Vagina (tissue), 2 donors: ENCODE measurements around the gene PDE9A. TPM values are rescaled to one million over a fixed set of nuclear protein-coding genes. Genes with fewer than 3 reads are reported as not detected.
"Not testable (repeated sequence)": the region's sequence is repeated elsewhere in the genome, so short reads cannot be mapped to it uniquely, and the experiment has no call there.

Experiments used
- DNase-seq, 2 donors: peaks; one replicate each; pipeline ENCODE4 v3.0.0-alpha.2; 2017; ENCODE audit errors: extremely low spot score in 2 of 2
- H3K27ac ChIP-seq: fragments of 200-600 bp; sonication (generic); one replicate; pipeline ENCODE4 v1.5.1; 2019
- H3K27me3 ChIP-seq: fragments of 200-600 bp; sonication (generic); one replicate; pipeline ENCODE4 v1.5.1; 2019
- H3K36me3 ChIP-seq, 2 donors: fragments of 200-600 bp; sonication (generic); one replicate each; pipeline ENCODE4 v1.5.1; 2017 to 2019
- H3K4me1 ChIP-seq: fragments of 200-600 bp; sonication (generic); one replicate; pipeline ENCODE4 v1.5.1; 2019
- H3K4me3 ChIP-seq, 2 donors: fragments of 200-600 bp; sonication (generic); 1 replicate in 1 of 2; 2 replicates in 1 of 2; pipeline ENCODE4 v1.5.1; 2016 to 2019
- H3K9me3 ChIP-seq: fragments of 200-600 bp; sonication (generic); one replicate; pipeline ENCODE4 v1.5.1; 2019
- CTCF ChIP-seq, 3 experiments: fragments of 450-650 bp in 2 of 3; fragments of 200-600 bp in 1 of 3; sonication (generic) in 1 of 3; IDR thresholded peaks; one replicate each; pipeline ENCODE4 v1.5.1; 2017 to 2019; ENCODE audit warnings: antibody characterized with exemption in 3 of 3, mild to moderate bottlenecking in 2 of 3, moderate library complexity in 2 of 3
- POLR2A ChIP-seq, 2 donors: fragments of 450-650 bp; IDR thresholded peaks; one replicate each; pipeline ENCODE4 v1.6.1; 2017; ENCODE audit warnings: antibody characterized with exemption in 2 of 2, mild to moderate bottlenecking in 2 of 2, moderate library complexity in 2 of 2
- POLR2AphosphoS5 ChIP-seq, 2 donors: sonication (generic); formaldehyde crosslinking; IDR thresholded peaks; one replicate each; pipeline ENCODE4 v1.9.0; 2017; ENCODE audit warnings: antibody characterized with exemption in 2 of 2, mild to moderate bottlenecking in 2 of 2, low read depth in 1 of 2; ENCODE audit not compliant: insufficient read depth in 1 of 2
- intact Hi-C: fragments of 100-400 bp; cut with DNase I; formaldehyde crosslinking; loops from one replicate; pipeline ENCODE4 v1.15.1; 2023
- total RNA-seq: library from RNA; depleted of rRNA; stranded (reverse); fragments of >200 nt; gene quantifications from one replicate; pipeline ENCODE4 v1.2.3, GENCODE V29; 2016

Gene PDE9A
- total RNA-seq, 1 donor from 2014 or later = 9.6 TPM

- Histone ChIP-seq H3K4me3 (no peak overlapping the region), H3K27me3 (no peaks in the 10 kb centered on the region), H3K9me3 (no peaks in the 10 kb centered on the region), H3K4me1 (no peaks in the 10 kb centered on the region), H3K27ac (no peak overlapping the region), H3K36me3 (no peaks in the 10 kb centered on the region)
- no peak for DNase-seq
- intact Hi-C loops = no loop called here
- TF ChIP-seq POLR2A (IDR thresholded peaks at IDR 0.05) = no peak
- TF ChIP-seq POLR2AphosphoS5 (IDR thresholded peaks at IDR 0.05; ENCODE audit: insufficient read depth in 1 of 2, low read depth in 1 of 2) = no peak
- TF ChIP-seq CTCF (IDR thresholded peaks at IDR 0.05) = no peak
Measured at GRCh38 chr21:42623694-42624093, 29.7 kb upstream of the PDE9A start.

GRCh38 chr21:42624095-42624790 is 29.2 kb upstream of the PDE9A start:
- H3K36me3 ChIP-seq = no peaks in the 10 kb centered on the region
- H3K9me3 ChIP-seq = no peaks in the 10 kb centered on the region
- H3K27me3 ChIP-seq = no peaks in the 10 kb centered on the region
- no peak for TF ChIP-seq CTCF (IDR thresholded peaks at IDR 0.05)
- no peak for TF ChIP-seq POLR2AphosphoS5 (IDR thresholded peaks at IDR 0.05; ENCODE audit: insufficient read depth in 1 of 2, low read depth in 1 of 2)
- TF ChIP-seq POLR2A (IDR thresholded peaks at IDR 0.05) = no peak
- no peak overlapping the region for H3K27ac ChIP-seq
- no peak overlapping the region for H3K4me3 ChIP-seq
- intact Hi-C loops = no loop called here
- no peak for DNase-seq
- no peaks in the 10 kb centered on the region for H3K4me1 ChIP-seq

- intact Hi-C loops = no loop called here
- Histone ChIP-seq H3K4me3 (no peak overlapping the region), H3K4me1 (no peaks in the 10 kb centered on the region), H3K9me3 (no peaks in the 10 kb centered on the region), H3K27ac (no peak overlapping the region), H3K36me3 (no peaks in the 10 kb centered on the region), H3K27me3 (no peaks in the 10 kb centered on the region)
- DNase-seq = no peak
- TF ChIP-seq POLR2A (IDR thresholded peaks at IDR 0.05) (no peak), CTCF (IDR thresholded peaks at IDR 0.05) (no peak), POLR2AphosphoS5 (IDR thresholded peaks at IDR 0.05; ENCODE audit: insufficient read depth in 1 of 2, low read depth in 1 of 2) (no peak)
Measured at GRCh38 chr21:42624936-42625335, 28.5 kb upstream of the PDE9A start.

- Histone ChIP-seq H3K27ac (no peak overlapping the region), H3K4me3 (no peak overlapping the region), H3K9me3 (no peaks in the 10 kb centered on the region), H3K36me3 (no peaks in the 10 kb centered on the region), H3K27me3 (no peaks in the 10 kb centered on the region), H3K4me1 (no peaks in the 10 kb centered on the region)
- intact Hi-C loops = no loop called here
- no peak for DNase-seq
- no peak for TF ChIP-seq POLR2A (IDR thresholded peaks at IDR 0.05)
- TF ChIP-seq POLR2AphosphoS5 (IDR thresholded peaks at IDR 0.05; ENCODE audit: insufficient read depth in 1 of 2, low read depth in 1 of 2) = no peak
- no peak for TF ChIP-seq CTCF (IDR thresholded peaks at IDR 0.05)
Measured at GRCh38 chr21:42626171-42626570, 27.2 kb upstream of the PDE9A start.

- Histone ChIP-seq H3K4me3 (no peak overlapping the region), H3K27me3 (no peaks in the 10 kb centered on the region), H3K27ac (no peak overlapping the region), H3K9me3 (no peaks in the 10 kb centered on the region), H3K4me1 (no peaks in the 10 kb centered on the region), H3K36me3 (no peaks in the 10 kb centered on the region)
- DNase-seq = no peak
- no peak for TF ChIP-seq POLR2A (IDR thresholded peaks at IDR 0.05)
- TF ChIP-seq POLR2AphosphoS5 (IDR thresholded peaks at IDR 0.05; ENCODE audit: insufficient read depth in 1 of 2, low read depth in 1 of 2) = no peak
- no peak for TF ChIP-seq CTCF (IDR thresholded peaks at IDR 0.05)
- intact Hi-C loops = no loop called here
Measured at GRCh38 chr21:42627527-42628289, 25.7 kb upstream of the PDE9A start.

- H3K27me3 ChIP-seq, H3K9me3 ChIP-seq, intact Hi-C loops, H3K4me1 ChIP-seq, DNase-seq, H3K36me3 ChIP-seq, H3K27ac ChIP-seq, H3K4me3 ChIP-seq: not testable (repeated sequence)
Measured at GRCh38 chr21:42628466-42629061, 24.9 kb upstream of the PDE9A start.
